Colonic mucosa (tissue), 4 donors: Measurements from ENCODE around the gene TNC. TPM values are rescaled to one million over a fixed set of nuclear protein-coding genes. Genes with fewer than 3 reads are reported as not detected.

Source experiments
- DNase-seq: peaks from one replicate; pipeline ENCODE4 v3.0.0-alpha.2; 2020
- H3K27ac ChIP-seq: fragments of 200-600 bp; one replicate; pipeline ENCODE4 v1.8.0; 2021
- H3K27me3 ChIP-seq: fragments of 200-600 bp; one replicate; pipeline ENCODE4 v1.8.0; 2021
- H3K36me3 ChIP-seq: fragments of 200-600 bp; one replicate; pipeline ENCODE4 v1.8.0; 2021
- H3K4me1 ChIP-seq: fragments of 200-600 bp; one replicate; pipeline ENCODE4 v1.8.0; 2021; ENCODE audit warnings: mild to moderate bottlenecking
- H3K4me3 ChIP-seq: fragments of 200-600 bp; one replicate; pipeline ENCODE4 v1.8.0; 2021
- H3K9ac ChIP-seq, 2 donors: one replicate each; pipeline ENCODE4 v1.7.0; 2013; ENCODE audit warnings: control low read depth in 2 of 2, low read depth in 2 of 2, low read length in 2 of 2
- H3K9me3 ChIP-seq: fragments of 200-600 bp; one replicate; pipeline ENCODE4 v1.8.0; 2021
- CTCF ChIP-seq: fragments of 200-600 bp; IDR thresholded peaks from one replicate; pipeline ENCODE4 v1.8.0; 2022; ENCODE audit warnings: antibody characterized with exemption, mild to moderate bottlenecking
- intact Hi-C: fragments of 100-400 bp; cut with DNase I; formaldehyde crosslinking; loops from one replicate; pipeline ENCODE4 v1.14.1; 2022
- total RNA-seq, 2 donors: library from RNA; stranded (reverse); fragmentation: NEBNext Ultra II Directional in 1 of 2; extraction: Animal tissue kit (Norgen Biotek cat#: 25700) in 1 of 2; gene quantifications; one replicate each; pipeline ENCODE4 v1.2.1, GENCODE V29; 2021
- donor health status: healthy.
- donor health status: DM: no; HTN: no; CAD: no.
- donor health status: DM: no; HTN: no; CAD: no.

The TNC gene
- total RNA-seq, 2 donors from 2014 or later, result 5.0 to 65.6 TPM

GRCh38 chr9:115103746-115104477, 14.0 kb downstream of the TNC start:
- no peak for DNase-seq
- intact Hi-C loops, result no loop called here
- Histone ChIP-seq H3K4me3 (no peak overlapping the region), H3K9me3 (no peaks in the 10 kb centered on the region), H3K4me1 (no peaks in the 10 kb centered on the region), H3K36me3 (no peaks in the 10 kb centered on the region), H3K9ac (no peak overlapping the region), H3K27me3 (no peaks in the 10 kb centered on the region), H3K27ac (no peak overlapping the region)
- no peak for TF ChIP-seq CTCF

GRCh38 chr9:115099901-115100300, 18.1 kb downstream of the TNC start:
- Histone ChIP-seq H3K36me3 (no peaks in the 10 kb centered on the region), H3K4me1 (no peaks in the 10 kb centered on the region), H3K27me3 (no peaks in the 10 kb centered on the region), H3K4me3 (no peak overlapping the region), H3K27ac (no peak overlapping the region), H3K9ac (no peak overlapping the region), H3K9me3 (no peaks in the 10 kb centered on the region)
- no peak for DNase-seq
- no peak for TF ChIP-seq CTCF
- intact Hi-C loops, result no loop called here

DNA sequence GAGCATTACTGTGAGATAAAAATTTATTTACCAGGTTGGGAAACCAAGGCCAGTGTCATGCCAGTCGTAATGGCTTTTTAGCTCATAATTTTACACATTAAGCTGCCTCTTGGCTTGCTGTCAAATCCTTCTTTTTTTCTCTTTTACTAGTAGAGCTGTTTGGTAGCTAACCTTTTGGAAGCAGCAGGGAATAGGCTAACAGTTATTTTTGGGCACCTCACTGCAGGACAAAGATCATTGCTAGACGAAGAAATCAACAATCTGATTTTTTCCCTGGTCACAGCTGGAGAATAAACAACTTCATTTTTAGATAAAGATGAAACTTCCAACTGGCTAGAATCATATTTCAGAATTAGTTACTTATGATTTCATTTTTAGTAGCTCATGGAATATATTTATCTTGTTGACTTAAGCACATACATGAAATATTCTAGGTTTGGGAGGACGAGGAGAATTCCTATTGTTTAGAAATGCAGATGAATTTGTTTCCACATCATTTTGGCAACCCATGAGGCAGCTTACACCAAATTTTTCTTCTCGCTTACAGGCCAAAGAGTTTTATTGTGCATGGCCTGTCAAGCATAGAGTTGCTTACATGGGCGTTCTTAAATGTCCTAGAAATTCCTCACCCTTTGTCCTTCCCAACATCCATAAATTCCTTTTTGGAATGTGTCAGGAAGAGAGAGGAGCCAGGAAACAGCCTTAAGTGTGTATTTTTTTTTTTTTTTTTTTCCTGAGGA, 19.6 kb downstream of the TNC start:
- Histone ChIP-seq H3K27ac (no peak overlapping the region), H3K4me1 (no peaks in the 10 kb centered on the region)
- DNase-seq, result no peak

GRCh38 chr9:115093520-115093919, 24.4 kb downstream of the TNC start:
- Histone ChIP-seq H3K4me3 (no peak overlapping the region), H3K27me3 (no peaks in the 10 kb centered on the region), H3K27ac (no peak overlapping the region), H3K9ac (no peak overlapping the region), H3K4me1 (no peaks in the 10 kb centered on the region), H3K9me3 (no peaks in the 10 kb centered on the region), H3K36me3 (no peaks in the 10 kb centered on the region)
- TF ChIP-seq CTCF, result no peak
- DNase-seq, result no peak
- intact Hi-C loops, result no loop called here

More for the DNA sequence above, 19.6 kb downstream of the TNC start:
- intact Hi-C loops, result no loop called here
- no peaks in the 10 kb centered on the region for H3K36me3 ChIP-seq
- no peak for TF ChIP-seq CTCF
- no peak overlapping the region for H3K9ac ChIP-seq
- no peak overlapping the region for H3K4me3 ChIP-seq
- H3K9me3 ChIP-seq, result no peaks in the 10 kb centered on the region
- H3K27me3 ChIP-seq, result no peaks in the 10 kb centered on the region

- no peak for DNase-seq
Measured at GRCh38 chr9:115090486-115090885, 27.5 kb downstream of the TNC start.

More at GRCh38 chr9:115090486-115090885, 27.5 kb downstream of the TNC start:
- TF ChIP-seq CTCF, result no peak
- no peak overlapping the region for H3K9ac ChIP-seq
- no peaks in the 10 kb centered on the region for H3K27me3 ChIP-seq
- no peaks in the 10 kb centered on the region for H3K36me3 ChIP-seq
- no peak overlapping the region for H3K27ac ChIP-seq
- H3K4me3 ChIP-seq, result no peak overlapping the region
- no peaks in the 10 kb centered on the region for H3K9me3 ChIP-seq
- intact Hi-C loops, result no loop called here
- no peaks in the 10 kb centered on the region for H3K4me1 ChIP-seq
